Measurements from ENCODE around the gene C2CD2.

Gene C2CD2

DNA sequence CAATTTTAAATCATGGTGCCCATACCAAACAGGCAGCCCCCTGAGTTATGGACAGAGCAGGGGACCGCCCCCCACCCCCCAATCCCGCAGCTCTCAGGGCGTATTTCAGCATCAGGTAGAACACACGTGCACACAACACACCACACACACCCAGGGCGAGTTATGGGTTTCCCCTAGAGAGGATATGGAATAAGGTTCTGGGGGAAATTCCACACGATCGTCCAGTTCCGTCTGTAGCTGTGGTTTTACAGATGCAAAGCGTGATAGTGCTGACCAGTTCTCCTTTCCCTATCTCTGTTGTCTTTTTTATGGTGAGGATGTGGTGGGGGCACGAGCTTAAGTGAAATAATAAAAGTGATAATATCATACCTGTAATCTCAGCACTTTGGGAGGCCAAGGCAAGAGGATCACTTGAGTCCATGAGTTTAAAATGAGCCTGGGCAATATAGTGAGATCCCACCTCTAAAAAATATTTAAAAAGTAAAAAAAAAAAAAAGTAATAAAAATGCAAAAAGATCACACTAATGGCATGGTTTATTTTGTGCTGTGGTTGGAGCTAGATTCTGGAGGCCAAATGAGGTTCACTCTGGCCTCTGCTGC is 25.1 kb downstream of the C2CD2 start:
- peaks cover 0 to 81% (median 55%) of the 10 kb centered on the region in 4 donors for H3K4me1 ChIP-seq
- no peak overlapping the region for H3K4me3 ChIP-seq
- H3K36me3 ChIP-seq = no peaks in the 10 kb centered on the region
- H3K9me3 ChIP-seq = no peaks in the 10 kb centered on the region
- intact Hi-C loops (cut with DNase I; ENCODE audit: low total_unique reads) = no loop called here
- TF ChIP-seq, protein P1, sequence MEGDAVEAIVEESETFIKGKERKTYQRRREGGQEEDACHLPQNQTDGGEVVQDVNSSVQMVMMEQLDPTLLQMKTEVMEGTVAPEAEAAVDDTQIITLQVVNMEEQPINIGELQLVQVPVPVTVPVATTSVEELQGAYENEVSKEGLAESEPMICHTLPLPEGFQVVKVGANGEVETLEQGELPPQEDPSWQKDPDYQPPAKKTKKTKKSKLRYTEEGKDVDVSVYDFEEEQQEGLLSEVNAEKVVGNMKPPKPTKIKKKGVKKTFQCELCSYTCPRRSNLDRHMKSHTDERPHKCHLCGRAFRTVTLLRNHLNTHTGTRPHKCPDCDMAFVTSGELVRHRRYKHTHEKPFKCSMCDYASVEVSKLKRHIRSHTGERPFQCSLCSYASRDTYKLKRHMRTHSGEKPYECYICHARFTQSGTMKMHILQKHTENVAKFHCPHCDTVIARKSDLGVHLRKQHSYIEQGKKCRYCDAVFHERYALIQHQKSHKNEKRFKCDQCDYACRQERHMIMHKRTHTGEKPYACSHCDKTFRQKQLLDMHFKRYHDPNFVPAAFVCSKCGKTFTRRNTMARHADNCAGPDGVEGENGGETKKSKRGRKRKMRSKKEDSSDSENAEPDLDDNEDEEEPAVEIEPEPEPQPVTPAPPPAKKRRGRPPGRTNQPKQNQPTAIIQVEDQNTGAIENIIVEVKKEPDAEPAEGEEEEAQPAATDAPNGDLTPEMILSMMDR (IDR thresholded peaks at IDR 0.05) = no peak
- DNase-seq = no peak
- H3K27me3 ChIP-seq = no peaks in the 10 kb centered on the region
- peak overlapping the region; percentile 82 to 93 for H3K27ac ChIP-seq

DNA sequence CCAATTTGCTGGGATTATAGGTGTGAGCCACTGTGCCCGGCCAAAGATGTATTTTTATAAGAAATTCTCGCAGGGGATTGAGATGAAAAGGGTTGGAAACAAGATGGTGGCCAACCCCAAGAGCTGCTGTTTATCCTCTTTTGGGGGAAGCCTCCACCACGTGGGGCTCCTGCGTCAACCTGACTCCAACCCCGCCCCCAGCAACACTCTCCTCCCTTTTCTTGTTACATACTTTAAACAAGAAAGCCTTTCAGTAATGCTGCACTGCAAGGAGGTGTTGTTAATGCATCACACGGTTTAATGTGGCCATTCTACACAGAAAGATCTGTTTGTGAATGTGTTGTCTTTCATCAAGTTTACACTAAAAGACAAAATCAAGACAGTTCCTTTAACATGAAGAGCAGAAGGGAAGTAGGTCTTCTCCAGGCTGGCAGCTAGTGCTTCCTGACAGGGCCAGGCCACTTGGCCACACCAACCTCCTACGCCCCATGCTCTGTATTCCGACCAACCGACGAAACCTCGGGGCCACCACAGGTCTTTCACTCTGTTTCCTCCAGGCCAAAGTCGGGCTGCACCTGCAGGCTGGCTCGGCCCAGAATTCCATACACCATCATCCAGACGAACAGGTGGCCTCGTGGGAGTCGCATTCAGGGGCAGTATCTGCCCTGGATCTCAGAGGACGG is 25.9 kb downstream of the C2CD2 start:
- DNase-seq = no peak
- TF ChIP-seq, protein P1 (IDR thresholded peaks at IDR 0.05) = no peak
- intact Hi-C loops (cut with DNase I; ENCODE audit: low total_unique reads) = no loop called here
- Histone ChIP-seq H3K27me3 (no peaks in the 10 kb centered on the region), H3K4me3 (no peak overlapping the region), H3K9me3 (no peaks in the 10 kb centered on the region), H3K4me1 (peaks cover 0 to 82% (median 56%) of the 10 kb centered on the region in 4 donors), H3K36me3 (no peaks in the 10 kb centered on the region), H3K27ac (peak overlapping the region; percentile 82 to 93)

DNA sequence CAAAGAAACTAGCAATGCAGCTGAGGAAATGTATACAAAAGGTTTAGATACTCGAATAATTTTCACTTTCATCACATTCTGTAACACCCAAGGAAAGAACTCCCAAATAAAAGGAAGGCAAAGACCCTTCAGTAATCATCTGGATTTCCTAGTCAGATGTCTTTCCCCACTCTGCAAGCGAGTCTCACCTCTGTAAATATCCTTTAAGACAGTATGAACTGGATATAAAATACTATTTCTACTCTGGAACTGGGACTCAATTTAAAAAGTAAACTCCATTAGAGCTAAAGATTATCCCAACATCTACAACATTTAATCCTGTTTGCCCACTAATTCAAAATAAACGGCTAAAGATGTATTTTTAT is 27.0 kb downstream of the C2CD2 start:
- intact Hi-C loops (cut with DNase I; ENCODE audit: low total_unique reads) = no loop called here
- TF ChIP-seq, protein P1 (IDR thresholded peaks at IDR 0.05) = no peak
- Histone ChIP-seq H3K27ac (peak overlapping the region; percentile 82 to 93), H3K36me3 (no peaks in the 10 kb centered on the region), H3K27me3 (no peaks in the 10 kb centered on the region), H3K4me3 (peak overlapping the region; percentile 24 to 44), H3K4me1 (peaks cover 0 to 79% (median 65%) of the 10 kb centered on the region in 4 donors), H3K9me3 (no peaks in the 10 kb centered on the region)
- DNase-seq = no peak

DNA sequence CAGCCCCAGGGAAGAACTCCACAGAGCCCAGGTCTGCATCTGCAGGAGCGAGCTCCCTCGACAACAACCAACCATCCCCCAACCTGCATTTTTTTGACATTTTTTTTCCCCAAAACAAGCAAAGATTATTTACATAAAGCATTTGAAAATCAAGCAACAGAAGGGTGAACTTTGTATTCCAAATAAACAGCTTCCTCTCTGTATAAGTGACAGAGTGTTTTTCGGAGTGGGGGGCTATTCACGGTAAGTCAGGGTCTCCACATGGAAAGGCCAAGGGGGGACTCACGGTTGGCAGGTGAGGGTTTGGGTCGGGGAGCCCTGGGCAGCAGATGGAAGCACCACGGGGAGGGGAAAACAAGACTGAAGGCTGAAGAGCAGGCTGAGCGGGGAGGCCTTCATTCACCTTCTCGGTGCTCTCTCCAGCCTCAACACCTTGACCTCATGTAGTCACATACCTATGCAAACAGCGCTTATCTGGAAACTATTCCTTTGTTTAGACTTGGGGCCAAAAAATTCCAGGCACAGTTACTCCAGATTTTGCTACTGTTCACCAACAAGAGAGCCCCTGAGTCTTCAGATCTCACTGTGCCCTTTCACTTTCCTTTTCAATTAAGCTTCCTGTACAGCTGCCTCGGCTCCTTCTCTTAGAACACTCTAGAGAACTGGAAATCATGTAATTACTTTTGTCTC is 27.6 kb downstream of the C2CD2 start:
- peaks cover 0 to 74% (median 68%) of the 10 kb centered on the region in 4 donors for H3K4me1 ChIP-seq
- no peak for DNase-seq
- intact Hi-C loops (cut with DNase I; ENCODE audit: low total_unique reads) = no loop called here
- TF ChIP-seq, protein P1 (IDR thresholded peaks at IDR 0.05) = no peak
- H3K4me3 ChIP-seq = peak overlapping the region; percentile 24 to 44
- H3K36me3 ChIP-seq = no peaks in the 10 kb centered on the region
- H3K27ac ChIP-seq = peak overlapping the region; percentile 82 to 93
- H3K9me3 ChIP-seq = no peaks in the 10 kb centered on the region
- H3K27me3 ChIP-seq = no peaks in the 10 kb centered on the region

DNA sequence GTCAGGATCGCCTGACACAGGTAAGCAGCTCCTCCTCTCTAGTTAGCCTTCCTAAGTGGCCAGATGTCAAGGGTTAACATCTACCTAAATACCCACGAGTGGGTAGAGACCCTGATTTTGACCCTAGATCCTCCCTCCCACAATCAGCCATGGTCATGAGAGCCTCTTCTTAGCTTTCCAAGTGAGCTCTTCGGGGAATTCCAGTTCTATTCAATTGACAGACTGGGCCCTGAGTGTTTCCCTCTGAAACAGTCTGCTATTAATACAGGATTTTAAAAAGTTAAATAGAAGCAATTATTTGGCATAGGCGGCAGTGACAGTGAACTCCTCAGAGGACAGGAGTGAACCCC is 28.1 kb downstream of the C2CD2 start:
- Histone ChIP-seq H3K4me1 (peaks cover 0 to 72% (median 66%) of the 10 kb centered on the region in 4 donors), H3K36me3 (no peaks in the 10 kb centered on the region), H3K4me3 (peak overlapping the region; percentile 24 to 44), H3K9me3 (no peaks in the 10 kb centered on the region), H3K27me3 (no peaks in the 10 kb centered on the region), H3K27ac (peak overlapping the region; percentile 82 to 93)
- TF ChIP-seq, protein P1 (IDR thresholded peaks at IDR 0.05) = no peak
- no peak for DNase-seq
- intact Hi-C loops (cut with DNase I; ENCODE audit: low total_unique reads) = no loop called here

Data from tibial artery (tissue), 4 donors.